Naive thymus-derived CD4-positive, alpha-beta T cell (primary cell): ENCODE measurements around the gene SLC2A11. TPM values are rescaled to one million over a fixed set of nuclear protein-coding genes. Genes with fewer than 3 reads are reported as not detected.
"Not testable (repeated sequence)": the region's sequence is repeated elsewhere in the genome, so short reads cannot be mapped to it uniquely, and the experiment has no call there.

Source experiments
- ATAC-seq: fragments of 150-1000 bp; cut with Tn5 transposase; 2 replicates; pipeline ENCODE4 v1.10.0; 2021; ENCODE audit warnings: mild to moderate bottlenecking, moderate library complexity
- CTCF ChIA-PET: fragments of 350-600 bp; sonication (Branson Sonifier 250); formaldehyde crosslinking; loops from one replicate; lab custom pipeline; 2021; ENCODE audit warnings: antibody characterized with exemption; lab: Charles Lee
- POLR2A ChIA-PET: fragments of 350-600 bp; sonication (Branson Sonifier 250); formaldehyde crosslinking; loops from one replicate; lab custom pipeline; 2021; ENCODE audit warnings: antibody characterized with exemption, inconsistent platforms; lab: Charles Lee
- DNase-seq, 9 donors: peaks; one replicate each; pipeline versions ENCODE4 v3.0.0 to v3.0.0-alpha.2; 2020 to 2022; ENCODE audit warnings: mixed read lengths in 1 of 9
- H3K27ac ChIP-seq: one replicate; pipeline ENCODE4 v1.7.0; 2013; ENCODE audit warnings: mild to moderate bottlenecking, low read depth, low read length, moderate library complexity
- H3K27me3 ChIP-seq, 2 donors: one replicate each; pipeline ENCODE4 v1.7.0; 2013; ENCODE audit warnings: low read length in 2 of 2, mild to moderate bottlenecking in 2 of 2, moderate library complexity in 2 of 2; ENCODE audit not compliant: control insufficient read depth in 2 of 2, insufficient read depth in 2 of 2
- H3K36me3 ChIP-seq, 3 experiments: 1 replicate in 2 of 3; 2 replicates in 1 of 3; pipeline ENCODE4 v1.7.0; 2013; ENCODE audit warnings: low read length in 3 of 3, mild to moderate bottlenecking in 3 of 3, moderate library complexity in 1 of 3; ENCODE audit not compliant: insufficient read depth in 3 of 3, control insufficient read depth in 2 of 3
- H3K4me1 ChIP-seq, 2 donors: one replicate each; pipeline ENCODE4 v1.7.0; 2013; ENCODE audit warnings: low read length in 2 of 2, mild to moderate bottlenecking in 2 of 2, moderate library complexity in 1 of 2; ENCODE audit not compliant: control insufficient read depth in 2 of 2, insufficient read depth in 2 of 2
- H3K4me3 ChIP-seq: 2 replicates; pipeline ENCODE4 v1.7.0; 2013; ENCODE audit warnings: mild to moderate bottlenecking, low read length
- H3K9me3 ChIP-seq, 3 experiments: 1 replicate in 2 of 3; 2 replicates in 1 of 3; pipeline ENCODE4 v1.7.0; 2013; ENCODE audit warnings: low read length in 3 of 3; ENCODE audit not compliant: control insufficient read depth in 2 of 3
- H3K27ac Mint-ChIP-seq, 9 donors: one replicate each; pipeline ENCODE4 v1.8.0; 2020 to 2022; ENCODE audit warnings: mixed read lengths in 9 of 9, mild to moderate bottlenecking in 8 of 9, moderate library complexity in 5 of 9, inconsistent platforms in 2 of 9
- H3K27me3 Mint-ChIP-seq, 5 donors: one replicate each; pipeline ENCODE4 v1.8.0; 2021 to 2022; ENCODE audit warnings: mixed read lengths in 5 of 5, mild to moderate bottlenecking in 1 of 5
- H3K36me3 Mint-ChIP-seq, 5 donors: one replicate each; pipeline ENCODE4 v1.8.0; 2020 to 2022; ENCODE audit warnings: mixed read lengths in 5 of 5, mild to moderate bottlenecking in 3 of 5, inconsistent platforms in 1 of 5
- H3K4me1 Mint-ChIP-seq, 7 donors: one replicate each; pipeline ENCODE4 v1.8.0; 2020 to 2022; ENCODE audit warnings: mixed read lengths in 7 of 7, mild to moderate bottlenecking in 3 of 7, inconsistent platforms in 1 of 7
- H3K4me3 Mint-ChIP-seq, 10 donors: one replicate each; pipeline ENCODE4 v1.8.0; 2020 to 2022; ENCODE audit warnings: mild to moderate bottlenecking in 10 of 10, mixed read lengths in 10 of 10, moderate library complexity in 6 of 10, inconsistent platforms in 2 of 10
- H3K9me3 Mint-ChIP-seq, 11 donors: one replicate each; pipeline ENCODE4 v1.8.0; 2020 to 2022; ENCODE audit warnings: mixed read lengths in 11 of 11, mild to moderate bottlenecking in 4 of 11, inconsistent platforms in 1 of 11, moderate library complexity in 1 of 11
- intact Hi-C, 2 donors: fragments of 100-400 bp; cut with micrococcal nuclease; formaldehyde crosslinking; loops; one replicate each; pipeline ENCODE4 v1.15.1; 2023
- polyA plus RNA-seq, 2 donors: library from polyadenylated mRNA; unstranded; fragments of 300-500 nt; fragmentation: Illumina TruSeq; gene quantifications; one replicate each; pipeline ENCODE4 v1.2.3, GENCODE V29; 2021
- total RNA-seq, 6 experiments: library from RNA in 5 of 6; stranded (reverse) in 5 of 6; gene quantifications; 1 replicate in 5 of 6; 2 replicates in 1 of 6; pipeline ENCODE4 v1.2.3 and lab custom pipeline; 2021 to 2026

The SLC2A11 gene
- total and polyA plus RNA-seq, 7 experiments from 2014 or later, result 5.9 to 29.7 (median 10.9) TPM

DNA sequence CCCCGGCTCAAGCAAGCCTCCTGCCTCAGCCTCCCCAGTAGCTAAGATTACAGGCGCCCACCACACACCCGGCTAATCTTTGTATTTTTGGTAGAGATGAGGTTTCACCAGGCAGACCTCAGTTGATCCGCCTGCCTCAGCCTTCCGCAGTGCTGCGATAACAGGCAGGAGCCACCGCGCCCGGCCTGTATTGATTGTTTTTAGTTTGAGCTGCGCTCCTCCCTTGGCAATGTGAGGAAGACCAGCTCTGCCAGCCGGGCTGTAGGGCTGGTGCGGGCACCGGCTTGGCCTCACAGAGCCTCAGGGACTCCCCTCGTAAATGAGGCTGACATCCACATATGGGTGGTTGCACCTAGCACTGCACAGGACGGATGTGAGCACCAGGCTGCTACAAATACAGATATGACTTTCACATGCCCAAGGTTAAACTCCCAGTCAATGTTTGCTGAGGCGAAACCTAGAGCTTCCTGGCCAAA, 7.5 kb upstream of the SLC2A11 start:
- no peaks in the 10 kb centered on the region for H3K4me1 ChIP-seq
- peak overlapping the region in 1 of 9 donors; percentile 23 for H3K27ac Mint-ChIP-seq
- intact Hi-C loops, result no loop called here
- H3K27me3 Mint-ChIP-seq, result peaks cover 0 to 13% (median 0%) of the 10 kb centered on the region in 5 donors
- H3K4me1 Mint-ChIP-seq, result peaks cover 0 to 2% (median 0%) of the 10 kb centered on the region in 7 donors
- POLR2A ChIA-PET, result interaction anchor here (1.7 kb wide), 1 partner anchor 7 kb away, joined by 5 read pairs; the partner anchor contains the start of gene SLC2A11
- CTCF ChIA-PET, result interaction anchor here (0.6 to 2.8 kb wide), 10 partner anchors 8 to 1267 kb away, joined by 3 to 21 read pairs (median 6); partner anchors contain the start of genes MIF and SLC2A11
- H3K4me3 ChIP-seq, result no peak overlapping the region
- H3K36me3 Mint-ChIP-seq, result no peaks in the 10 kb centered on the region
- DNase-seq (no peak), ATAC-seq (no peak)
- H3K9me3 ChIP-seq, result no peaks in the 10 kb centered on the region
- H3K27me3 ChIP-seq, result no peaks in the 10 kb centered on the region
- H3K36me3 ChIP-seq, result no peaks in the 10 kb centered on the region
- peaks cover 0 to 2% (median 0%) of the 10 kb centered on the region in 11 donors for H3K9me3 Mint-ChIP-seq
- H3K4me3 Mint-ChIP-seq, result peak overlapping the region in 5 of 10 donors; percentile 21 to 69 (median 29)
- no peak overlapping the region for H3K27ac ChIP-seq

DNA sequence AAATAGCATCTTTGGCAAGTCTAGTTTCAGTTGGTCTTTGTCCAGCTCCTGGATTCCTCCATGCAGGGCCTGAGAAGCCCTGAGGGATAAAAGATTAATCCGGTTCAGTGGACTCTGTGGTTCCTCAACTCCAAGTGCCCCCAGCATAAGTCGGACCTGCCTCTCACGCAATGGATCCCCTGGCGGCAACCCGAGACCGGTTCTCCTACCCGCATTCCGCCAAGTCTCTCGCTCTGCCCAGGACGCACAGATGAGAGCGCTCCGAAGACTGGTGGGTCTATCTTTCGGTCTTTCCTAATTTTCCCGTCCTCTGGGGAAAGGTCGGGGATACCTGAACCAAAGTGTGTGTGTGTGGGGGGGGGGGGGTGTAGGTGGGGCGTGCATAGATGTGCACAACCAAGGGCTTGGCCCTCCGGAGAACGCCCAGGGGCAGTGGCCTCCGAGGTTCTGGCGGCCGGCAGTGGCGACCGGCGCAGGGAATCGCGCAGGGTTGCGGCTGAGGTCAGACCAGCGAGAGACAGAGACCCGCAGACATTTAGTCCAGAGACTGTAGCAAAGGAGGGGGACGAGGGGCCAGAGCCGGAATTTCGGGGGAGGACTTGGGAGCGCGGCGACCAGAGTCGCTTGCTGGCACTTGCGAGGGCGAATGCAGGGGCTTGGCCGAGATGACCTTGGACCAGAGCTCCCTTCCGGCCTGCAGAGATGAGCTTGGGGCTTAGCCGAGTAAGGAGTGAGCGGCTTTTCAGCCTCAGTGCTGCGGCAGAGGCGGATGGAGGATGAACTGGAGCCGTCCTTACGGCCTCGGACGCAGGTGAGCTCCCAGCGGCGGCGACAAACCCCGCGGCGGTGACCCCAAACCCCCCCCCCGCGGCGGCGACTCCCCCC, 712 bp upstream of the SLC2A11 start:
- Histone ChIP-seq H3K4me3 (peak overlapping the region; percentile 99), H3K9me3 (no peaks in the 10 kb centered on the region), H3K36me3 (no peaks in the 10 kb centered on the region), H3K4me1 (peaks cover 5 to 7% of the 10 kb centered on the region in 2 donors), H3K27ac (peak overlapping the region; percentile 66), H3K27me3 (no peaks in the 10 kb centered on the region)
- peak in 3 of 9 donors; percentile 15 to 42 (median 28) for DNase-seq
- H3K4me3 Mint-ChIP-seq, result peak overlapping the region; percentile 82 to 99 (median 95)
- intact Hi-C loops, result loop anchor here (2.0 to 5.0 kb wide), 8 partner anchors 18 to 455 kb away; partner anchors contain the start of genes MIF (in 2 of the 2), DERL3 (in 1 of the 2) and SMARCB1 (in 1 of the 2)
- no peaks in the 10 kb centered on the region for H3K9me3 Mint-ChIP-seq
- peak overlapping the region in 8 of 9 donors; percentile 59 to 91 (median 89) for H3K27ac Mint-ChIP-seq
- CTCF ChIA-PET, result interaction anchor here (0.8 to 2.7 kb wide), 8 partner anchors 7 to 558 kb away, joined by 3 to 21 read pairs (median 4); partner anchors contain the start of gene MIF
- POLR2A ChIA-PET, result interaction anchor here (0.7 to 3.2 kb wide), 17 partner anchors 8 to 289 kb away, joined by 3 to 21 read pairs (median 4); partner anchors contain the start of genes C22orf15, MIF and ZNF70
- H3K36me3 Mint-ChIP-seq, result no peaks in the 10 kb centered on the region
- ATAC-seq, result peak; percentile 39
- peaks cover 10 to 24% (median 22%) of the 10 kb centered on the region in 7 donors for H3K4me1 Mint-ChIP-seq
- peaks cover 0 to 11% (median 0%) of the 10 kb centered on the region in 5 donors for H3K27me3 Mint-ChIP-seq

GRCh38 chr22:23858484-23858815, 775 bp downstream of the SLC2A11 start:
- Histone ChIP-seq H3K9me3 (no peaks in the 10 kb centered on the region), H3K4me1 (peaks cover 5 to 7% of the 10 kb centered on the region in 2 donors), H3K27ac (peak overlapping the region; percentile 66), H3K27me3 (no peaks in the 10 kb centered on the region), H3K36me3 (no peaks in the 10 kb centered on the region), H3K4me3 (peak overlapping the region; percentile 99)
- Mint-ChIP-seq H3K27me3 (peaks cover 0 to 11% (median 0%) of the 10 kb centered on the region in 5 donors), H3K4me1 (peaks cover 14 to 29% (median 22%) of the 10 kb centered on the region in 7 donors), H3K36me3 (peaks cover 0 to 12% (median 0%) of the 10 kb centered on the region in 5 donors), H3K4me3 (peak overlapping the region; percentile 87 to 99 (median 95)), H3K9me3 (no peaks in the 10 kb centered on the region), H3K27ac (peak overlapping the region; percentile 86 to 97 (median 89))
- intact Hi-C loops, result loop anchor here in 1 of 2 donors (5.0 kb wide), 5 partner anchors 34 to 456 kb away; partner anchors contain the start of genes MIF and SMARCB1
- ChIA-PET CTCF (interaction anchor here (1.0 to 2.7 kb wide), 3 partner anchors 9 to 35 kb away, joined by 3 to 21 read pairs (median 4); partner anchors contain the start of gene MIF), POLR2A (interaction anchor here (0.6 to 3.2 kb wide), 6 partner anchors 36 to 701 kb away, joined by 3 to 21 read pairs (median 6); partner anchors contain the start of genes MIF and ZNF70)
- DNase-seq (peak in 1 of 9 donors; percentile 10), ATAC-seq (no peak)

GRCh38 chr22:23859201-23859600, 1.5 kb downstream of the SLC2A11 start:
- peak overlapping the region; percentile 12 for H3K4me3 ChIP-seq
- Mint-ChIP-seq H3K9me3 (no peaks in the 10 kb centered on the region), H3K4me1 (peaks cover 15 to 29% (median 22%) of the 10 kb centered on the region in 7 donors), H3K36me3 (peaks cover 0 to 12% (median 0%) of the 10 kb centered on the region in 5 donors), H3K27me3 (peaks cover 0 to 11% (median 0%) of the 10 kb centered on the region in 5 donors), H3K4me3 (peak overlapping the region; percentile 74 to 99 (median 95)), H3K27ac (peak overlapping the region in 3 of 9 donors; percentile 21 to 91 (median 90))
- H3K27ac ChIP-seq, result no peak overlapping the region
- DNase-seq (no peak), ATAC-seq (no peak)
- POLR2A ChIA-PET, result interaction anchor here (0.6 to 3.2 kb wide), 5 partner anchors 13 to 280 kb away, joined by 3 to 21 read pairs (median 4); partner anchors contain the start of genes MIF and ZNF70
- CTCF ChIA-PET, result interaction anchor here (0.6 to 2.7 kb wide), 4 partner anchors 9 to 320 kb away, joined by 3 to 21 read pairs (median 4); partner anchors contain the start of gene MIF
- H3K9me3 ChIP-seq, result no peaks in the 10 kb centered on the region
- peaks cover 5 to 7% of the 10 kb centered on the region in 2 donors for H3K4me1 ChIP-seq
- H3K36me3 ChIP-seq, result no peaks in the 10 kb centered on the region
- H3K27me3 ChIP-seq, result no peaks in the 10 kb centered on the region
- intact Hi-C loops, result loop anchor here in 1 of 2 donors (5.0 kb wide), 5 partner anchors 33 to 457 kb away; partner anchors contain the start of genes MIF and SMARCB1

- CTCF ChIA-PET, result not testable (repeated sequence)
These were observed 2.5 kb downstream of the SLC2A11 start for GRCh38 chr22:23860187-23860586.

More at GRCh38 chr22:23860187-23860586, 2.5 kb downstream of the SLC2A11 start:
- POLR2A ChIA-PET, result interaction anchor here (0.6 to 3.2 kb wide), 2 partner anchors 14 to 34 kb away, joined by 3 to 21 read pairs; partner anchors contain the start of gene MIF
- intact Hi-C loops, result loop anchor here (5.0 to 10.0 kb wide), 2 partner anchors 95 to 97 kb away; no protein-coding TSS in a partner anchor
- H3K36me3 ChIP-seq, H3K27ac Mint-ChIP-seq, H3K9me3 ChIP-seq, H3K4me1 ChIP-seq, ATAC-seq, H3K9me3 Mint-ChIP-seq, DNase-seq, H3K27me3 ChIP-seq, H3K27ac ChIP-seq, H3K4me3 ChIP-seq: not testable (repeated sequence)
- Mint-ChIP-seq H3K4me1 (peaks cover 15 to 29% (median 22%) of the 10 kb centered on the region in 7 donors), H3K4me3 (peak overlapping the region in 1 of 10 donors; percentile 38), H3K27me3 (peaks cover 0 to 11% (median 0%) of the 10 kb centered on the region in 5 donors), H3K36me3 (peaks cover 0 to 13% (median under 1%) of the 10 kb centered on the region in 5 donors)
